Stimulated activated CD8-positive, alpha-beta memory T cell treated with anti-CD3 and anti-CD28 coated beads, Interleukin-15, amount 100 ng/mL, for 1 hour (primary cell): ENCODE results near the gene BEND5.

ENCODE experiments used
- DNase-seq: peaks from one replicate; pipeline ENCODE4 v3.0.0-alpha.2; 2020; ENCODE audit warnings: low read depth

The BEND5 gene

GRCh38 chr1:48765335-48765734 is 11.4 kb downstream of the BEND5 start:
- no peak for DNase-seq

- no peak for DNase-seq
These were observed 14.7 kb downstream of the BEND5 start for GRCh38 chr1:48761986-48762385.

- no peak for DNase-seq
These were observed 15.3 kb downstream of the BEND5 start for GRCh38 chr1:48761411-48761810.

GRCh38 chr1:48760857-48761256 is 15.8 kb downstream of the BEND5 start:
- DNase-seq = no peak

- no peak for DNase-seq
These were observed 17.7 kb downstream of the BEND5 start for GRCh38 chr1:48758976-48759375.

- DNase-seq = no peak
These were observed 19.3 kb downstream of the BEND5 start for GRCh38 chr1:48757363-48757762.

GRCh38 chr1:48756683-48757316 is 19.9 kb downstream of the BEND5 start:
- no peak for DNase-seq

GRCh38 chr1:48753293-48753692 is 23.4 kb downstream of the BEND5 start:
- no peak for DNase-seq

GRCh38 chr1:48750109-48750508 is 26.6 kb downstream of the BEND5 start:
- no peak for DNase-seq

GRCh38 chr1:48749068-48749467 is 27.6 kb downstream of the BEND5 start:
- no peak for DNase-seq

- DNase-seq = no peak
These were observed 29.8 kb downstream of the BEND5 start for GRCh38 chr1:48746906-48747305.

GRCh38 chr1:48744032-48744431 is 32.7 kb downstream of the BEND5 start:
- no peak for DNase-seq

GRCh38 chr1:48743480-48743879 is 33.2 kb downstream of the BEND5 start:
- DNase-seq = no peak

GRCh38 chr1:48741380-48741779 is 35.3 kb downstream of the BEND5 start:
- DNase-seq = no peak

GRCh38 chr1:48740621-48741020 is 36.1 kb downstream of the BEND5 start:
- DNase-seq = no peak

- DNase-seq = no peak
These were observed 37.6 kb downstream of the BEND5 start for GRCh38 chr1:48739091-48739490.

- DNase-seq = no peak
These were observed 38.3 kb downstream of the BEND5 start for GRCh38 chr1:48738356-48738755.

GRCh38 chr1:48735796-48736195 is 40.9 kb downstream of the BEND5 start:
- DNase-seq = no peak

- DNase-seq = no peak
These were observed 46.4 kb downstream of the BEND5 start for GRCh38 chr1:48730164-48730910.

- no peak for DNase-seq
These were observed 48.1 kb downstream of the BEND5 start for GRCh38 chr1:48728584-48728983.

GRCh38 chr1:48726557-48727215 is 50.0 kb downstream of the BEND5 start:
- DNase-seq = no peak

GRCh38 chr1:48726139-48726538 is 50.6 kb downstream of the BEND5 start:
- DNase-seq = no peak

GRCh38 chr1:48725341-48726046 is 51.2 kb downstream of the BEND5 start:
- DNase-seq = no peak
